ENCODE results near the gene JRKL. TPM values are rescaled to one million over a fixed set of nuclear protein-coding genes. Genes with fewer than 3 reads are reported as not detected.
"Not testable (repeated sequence)": the region's sequence is repeated elsewhere in the genome, so short reads cannot be mapped to it uniquely, and the experiment has no call there.

Gene JRKL
- total RNA-seq, 1 experiment from 2014 or later = 16.6 TPM

DNA sequence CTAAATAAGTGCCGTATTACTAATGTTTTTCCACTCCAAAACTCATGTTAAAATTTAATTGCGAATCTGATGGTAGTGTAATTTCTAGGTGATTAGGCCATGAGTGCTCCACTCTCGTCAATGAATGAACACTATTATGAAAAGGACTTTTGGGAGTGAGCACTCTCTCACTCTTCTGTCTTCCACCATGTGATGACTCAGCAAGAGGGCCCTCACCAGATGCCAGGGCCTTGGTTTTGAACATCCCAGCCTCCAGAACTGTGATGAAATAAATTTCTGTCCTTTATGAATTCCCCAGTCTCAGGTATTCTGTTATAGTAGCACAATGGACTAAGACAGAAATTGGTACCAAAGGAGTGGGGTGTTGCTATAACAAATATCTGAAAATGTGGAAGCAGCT is 8.1 kb downstream of the JRKL start:
- Mint-ChIP-seq H3K4me1 (ENCODE audit: low read depth, unreplicated experiment) (no peaks in the 10 kb centered on the region), H3K27ac (ENCODE audit: unreplicated experiment) (no peak overlapping the region), H3K4me3 (ENCODE audit: unreplicated experiment) (no peak overlapping the region), H3K27me3 (ENCODE audit: insufficient read depth, unreplicated experiment) (no peaks in the 10 kb centered on the region), H3K36me3 (ENCODE audit: insufficient read depth, unreplicated experiment) (no peaks in the 10 kb centered on the region), H3K9me3 (ENCODE audit: unreplicated experiment) (no peaks in the 10 kb centered on the region)
- Histone ChIP-seq H3K9me3 (no peaks in the 10 kb centered on the region), H3K4me1 (no peaks in the 10 kb centered on the region), H3K27me3 (replicated peaks; ENCODE audit: control insufficient read depth, insufficient read depth, low read length) (no peaks in the 10 kb centered on the region), H3K36me3 (ENCODE audit: control insufficient read depth, insufficient read depth, low read length) (no peaks in the 10 kb centered on the region), H3K4me3 (ENCODE audit: low read depth, low read length) (no peak overlapping the region)
- intact Hi-C loops (cut with micrococcal nuclease; ENCODE audit: unreplicated experiment) = no loop called here
- BruUV-seq (replicated peaks) = no TSS peak
- CTCF ChIA-PET = no interaction called here
- DNase-seq = no peak
- TF ChIP-seq, protein P1, sequence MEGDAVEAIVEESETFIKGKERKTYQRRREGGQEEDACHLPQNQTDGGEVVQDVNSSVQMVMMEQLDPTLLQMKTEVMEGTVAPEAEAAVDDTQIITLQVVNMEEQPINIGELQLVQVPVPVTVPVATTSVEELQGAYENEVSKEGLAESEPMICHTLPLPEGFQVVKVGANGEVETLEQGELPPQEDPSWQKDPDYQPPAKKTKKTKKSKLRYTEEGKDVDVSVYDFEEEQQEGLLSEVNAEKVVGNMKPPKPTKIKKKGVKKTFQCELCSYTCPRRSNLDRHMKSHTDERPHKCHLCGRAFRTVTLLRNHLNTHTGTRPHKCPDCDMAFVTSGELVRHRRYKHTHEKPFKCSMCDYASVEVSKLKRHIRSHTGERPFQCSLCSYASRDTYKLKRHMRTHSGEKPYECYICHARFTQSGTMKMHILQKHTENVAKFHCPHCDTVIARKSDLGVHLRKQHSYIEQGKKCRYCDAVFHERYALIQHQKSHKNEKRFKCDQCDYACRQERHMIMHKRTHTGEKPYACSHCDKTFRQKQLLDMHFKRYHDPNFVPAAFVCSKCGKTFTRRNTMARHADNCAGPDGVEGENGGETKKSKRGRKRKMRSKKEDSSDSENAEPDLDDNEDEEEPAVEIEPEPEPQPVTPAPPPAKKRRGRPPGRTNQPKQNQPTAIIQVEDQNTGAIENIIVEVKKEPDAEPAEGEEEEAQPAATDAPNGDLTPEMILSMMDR (IDR thresholded peaks at IDR 0.05; ENCODE audit: insufficient read depth in 1 of 2, low read depth in 1 of 2, low read length in 1 of 2, severe bottlenecking in 1 of 2, unreplicated experiment in 1 of 2) = no peak
- POLR2A ChIA-PET = no interaction called here

DNA sequence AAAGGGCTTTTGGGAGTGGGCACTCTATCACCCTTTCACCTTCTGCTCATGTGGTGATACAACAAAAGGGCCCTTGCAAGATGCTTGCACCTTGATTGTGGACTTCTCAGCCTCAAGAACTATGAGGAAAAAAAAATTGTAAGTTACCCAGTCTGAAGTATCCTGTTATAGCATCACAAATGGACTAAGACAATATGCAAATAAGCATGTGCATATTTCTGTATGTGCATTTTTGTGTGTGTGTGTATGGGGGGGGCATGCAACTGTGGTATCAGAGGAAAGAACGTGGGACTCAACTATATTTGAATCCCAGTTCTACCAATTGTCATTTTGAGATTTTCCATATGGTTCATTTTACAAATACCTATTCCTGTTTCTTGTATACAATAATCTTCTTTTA is 10.9 kb downstream of the JRKL start:
- peaks cover 14% of the 10 kb centered on the region for H3K9me3 Mint-ChIP-seq (ENCODE audit: unreplicated experiment)
- H3K4me3 Mint-ChIP-seq (ENCODE audit: unreplicated experiment) = no peak overlapping the region
- POLR2A ChIA-PET = no interaction called here
- Histone ChIP-seq H3K9me3 (no peaks in the 10 kb centered on the region; the same call in 1 of the 2 replicates), H3K36me3 (ENCODE audit: control insufficient read depth, insufficient read depth, low read length) (no peaks in the 10 kb centered on the region), H3K27me3 (replicated peaks; ENCODE audit: control insufficient read depth, insufficient read depth, low read length) (no peaks in the 10 kb centered on the region), H3K4me1 (no peaks in the 10 kb centered on the region), H3K4me3 (ENCODE audit: low read depth, low read length) (no peak overlapping the region)
- no peak for DNase-seq
- H3K27me3 Mint-ChIP-seq (ENCODE audit: insufficient read depth, unreplicated experiment) = no peaks in the 10 kb centered on the region
- BruUV-seq (replicated peaks) = no TSS peak
- H3K4me1 Mint-ChIP-seq (ENCODE audit: low read depth, unreplicated experiment) = no peaks in the 10 kb centered on the region
- CTCF ChIA-PET = no interaction called here
- intact Hi-C loops (cut with micrococcal nuclease; ENCODE audit: unreplicated experiment) = no loop called here
- H3K36me3 Mint-ChIP-seq (ENCODE audit: insufficient read depth, unreplicated experiment) = peaks cover 4% of the 10 kb centered on the region
- H3K27ac Mint-ChIP-seq (ENCODE audit: unreplicated experiment) = no peak overlapping the region
- TF ChIP-seq, protein P1 (IDR thresholded peaks at IDR 0.05; ENCODE audit: insufficient read depth in 1 of 2, low read depth in 1 of 2, low read length in 1 of 2, severe bottlenecking in 1 of 2, unreplicated experiment in 1 of 2) = no peak

DNA sequence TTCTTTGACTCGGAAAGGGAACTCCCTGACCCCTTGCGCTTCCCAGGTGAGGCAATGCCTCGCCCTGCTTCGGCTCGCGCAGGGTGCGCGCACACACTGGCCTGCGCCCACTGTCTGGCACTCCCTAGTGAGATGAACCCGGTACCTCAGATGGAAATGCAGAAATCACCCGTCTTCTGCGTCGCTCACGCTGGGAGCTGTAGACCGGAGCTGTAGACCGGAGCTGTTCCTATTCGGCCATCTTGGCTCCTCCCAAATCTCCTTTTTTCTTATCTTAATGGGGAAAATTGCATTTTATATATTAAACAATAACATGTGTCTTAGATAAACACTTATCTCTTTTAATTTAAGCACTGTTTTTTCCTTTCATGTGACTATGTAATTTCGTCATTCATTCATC is 21.6 kb downstream of the JRKL start:
- POLR2A ChIA-PET = interaction anchor here (1.2 kb wide), 1 partner anchor 22 kb away, joined by 10 read pairs; the partner anchor contains the start of genes CCDC82 and JRKL
- intact Hi-C loops (cut with micrococcal nuclease; ENCODE audit: unreplicated experiment); H3K4me1 ChIP-seq; H3K9me3 ChIP-seq; CTCF ChIA-PET; H3K36me3 Mint-ChIP-seq (ENCODE audit: insufficient read depth, unreplicated experiment); H3K27me3 Mint-ChIP-seq (ENCODE audit: insufficient read depth, unreplicated experiment); H3K27me3 ChIP-seq (replicated peaks; ENCODE audit: control insufficient read depth, insufficient read depth, low read length); H3K36me3 ChIP-seq (ENCODE audit: control insufficient read depth, insufficient read depth, low read length); H3K4me1 Mint-ChIP-seq (ENCODE audit: low read depth, unreplicated experiment): not testable (repeated sequence)
- peak overlapping the region; percentile 42 for H3K4me3 ChIP-seq (ENCODE audit: low read depth, low read length)
- Mint-ChIP-seq H3K4me3 (ENCODE audit: unreplicated experiment) (peak overlapping the region; percentile 79), H3K9me3 (ENCODE audit: unreplicated experiment) (peaks cover 21% of the 10 kb centered on the region), H3K27ac (ENCODE audit: unreplicated experiment) (peak overlapping the region; percentile 94)
- BruUV-seq (replicated peaks) = TSS peak; percentile 90
- peak; percentile 56 to 76 for DNase-seq
